ENCODE results near the gene SETD3. TPM values are rescaled to one million over a fixed set of nuclear protein-coding genes. Genes with fewer than 3 reads are reported as not detected.

SETD3 gene
- polyA plus RNA-seq, 1 donor from 2014 or later, result 49.6 TPM

DNA sequence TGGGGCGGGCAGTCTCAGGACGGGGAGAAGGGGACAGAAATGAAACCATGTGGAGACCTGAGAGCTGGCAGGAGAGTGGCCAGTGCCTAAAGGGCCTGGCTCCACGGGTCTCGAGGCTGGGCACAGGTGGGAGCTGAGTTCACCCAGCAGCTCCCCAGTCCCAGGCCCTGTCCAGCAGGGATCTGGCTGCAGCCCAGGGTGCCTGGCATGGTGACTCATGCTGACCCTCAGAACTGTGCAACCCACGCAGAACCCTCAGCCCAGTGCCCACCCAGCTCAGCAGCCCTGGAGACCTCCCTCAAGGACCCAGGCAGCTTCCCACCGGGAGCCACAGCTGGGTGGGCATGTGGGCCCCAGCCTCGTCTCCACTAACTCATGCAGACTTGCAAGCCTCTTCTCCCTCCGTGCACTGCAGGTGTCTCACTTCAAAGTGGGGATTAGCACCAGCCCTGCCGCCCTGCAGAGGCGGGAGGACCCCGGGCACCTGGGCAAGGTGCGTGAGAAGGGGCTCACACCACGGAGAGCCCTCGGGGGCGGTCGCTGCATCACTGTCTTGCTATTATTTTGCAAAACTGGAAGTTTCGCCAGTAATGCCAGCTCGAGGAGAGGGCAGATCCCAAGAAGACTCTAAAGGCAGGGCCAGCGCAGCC lies 46.9 kb upstream of the SETD3 start:
- no peak overlapping the region for H2AFZ ChIP-seq (ENCODE audit: low read depth, low read length)
- no peaks in the 10 kb centered on the region for H3K9me3 ChIP-seq (ENCODE audit: low read length)
- no peaks in the 10 kb centered on the region for H3K27me3 ChIP-seq (ENCODE audit: insufficient read depth, low read depth, low read length)
- H3K27ac ChIP-seq (ENCODE audit: low read length), result no peak overlapping the region
- no peaks in the 10 kb centered on the region for H3K36me3 ChIP-seq (ENCODE audit: insufficient read depth, low read length)
- no peaks in the 10 kb centered on the region for H3K9me2 ChIP-seq (ENCODE audit: insufficient read depth, low read length)
- no peak overlapping the region for H3K4me3 ChIP-seq (ENCODE audit: low read length)
- H3K9ac ChIP-seq (ENCODE audit: low read length), result no peak overlapping the region
- no peaks in the 10 kb centered on the region for H3F3A ChIP-seq (ENCODE audit: insufficient read depth, low read length, poor library complexity, severe bottlenecking)
- no peak overlapping the region for H3K4me2 ChIP-seq (ENCODE audit: low read length)
- no peaks in the 10 kb centered on the region for H4K20me1 ChIP-seq (ENCODE audit: insufficient read depth)
- TF ChIP-seq EZH2 (IDR thresholded peaks at IDR 0.05; ENCODE audit: borderline replicate concordance, insufficient read depth, low read length, poor library complexity, severe bottlenecking), result no peak
- no peaks in the 10 kb centered on the region for H3K79me2 ChIP-seq (replicated peaks; ENCODE audit: insufficient read depth, low read length)

DNA sequence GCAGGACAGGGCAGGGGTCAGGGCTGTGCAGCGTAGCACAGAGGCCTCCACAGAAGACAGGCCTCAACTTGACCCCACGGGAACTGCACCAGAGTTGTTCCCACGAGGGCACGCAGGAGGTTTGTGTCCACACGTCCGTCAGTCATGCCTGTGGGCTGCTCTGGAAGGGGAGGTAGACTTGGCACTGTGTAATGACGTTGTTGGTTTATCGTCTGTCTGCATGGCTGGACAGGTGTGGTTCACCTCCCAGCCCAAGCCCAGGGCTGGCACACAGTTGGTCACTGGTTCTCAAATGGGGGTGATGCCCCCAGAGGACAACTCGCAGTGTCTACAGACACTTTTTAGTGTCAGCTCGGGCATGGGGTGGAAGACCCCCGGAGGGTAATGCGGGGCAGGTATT lies 46.4 kb upstream of the SETD3 start:
- no peaks in the 10 kb centered on the region for H3K9me3 ChIP-seq (ENCODE audit: low read length)
- H3K4me3 ChIP-seq (ENCODE audit: low read length), result no peak overlapping the region
- no peaks in the 10 kb centered on the region for H3K27me3 ChIP-seq (ENCODE audit: insufficient read depth, low read depth, low read length)
- H3K27ac ChIP-seq (ENCODE audit: low read length), result no peak overlapping the region
- H4K20me1 ChIP-seq (ENCODE audit: insufficient read depth), result no peaks in the 10 kb centered on the region
- no peaks in the 10 kb centered on the region for H3K79me2 ChIP-seq (replicated peaks; ENCODE audit: insufficient read depth, low read length)
- no peak overlapping the region for H2AFZ ChIP-seq (ENCODE audit: low read depth, low read length)
- no peaks in the 10 kb centered on the region for H3F3A ChIP-seq (ENCODE audit: insufficient read depth, low read length, poor library complexity, severe bottlenecking)
- no peak overlapping the region for H3K4me2 ChIP-seq (ENCODE audit: low read length)
- no peaks in the 10 kb centered on the region for H3K9me2 ChIP-seq (ENCODE audit: insufficient read depth, low read length)
- no peak overlapping the region for H3K9ac ChIP-seq (ENCODE audit: low read length)
- no peak for TF ChIP-seq SMC3 (conservative IDR thresholded peaks at IDR 0.05; ENCODE audit: poor library complexity)
- H3K36me3 ChIP-seq (ENCODE audit: insufficient read depth, low read length), result no peaks in the 10 kb centered on the region

- no peak overlapping the region for H3K4me3 ChIP-seq (ENCODE audit: low read length)
- H3K27me3 ChIP-seq (ENCODE audit: insufficient read depth, low read depth, low read length), result no peaks in the 10 kb centered on the region
- H3K9me2 ChIP-seq (ENCODE audit: insufficient read depth, low read length), result no peaks in the 10 kb centered on the region
- no peak overlapping the region for H3K27ac ChIP-seq (ENCODE audit: low read length)
- no peaks in the 10 kb centered on the region for H4K20me1 ChIP-seq (ENCODE audit: insufficient read depth)
- no peaks in the 10 kb centered on the region for H3K79me2 ChIP-seq (replicated peaks; ENCODE audit: insufficient read depth, low read length)
- no peak overlapping the region for H3K9ac ChIP-seq (ENCODE audit: low read length)
- no peaks in the 10 kb centered on the region for H3F3A ChIP-seq (ENCODE audit: insufficient read depth, low read length, poor library complexity, severe bottlenecking)
- H3K36me3 ChIP-seq (ENCODE audit: insufficient read depth, low read length), result no peaks in the 10 kb centered on the region
- H3K4me2 ChIP-seq (ENCODE audit: low read length), result no peak overlapping the region
- H3K9me3 ChIP-seq (ENCODE audit: low read length), result no peaks in the 10 kb centered on the region
- no peak for TF ChIP-seq RAD21 (conservative IDR thresholded peaks at IDR 0.05)
- TF ChIP-seq EZH2 (IDR thresholded peaks at IDR 0.05; ENCODE audit: borderline replicate concordance, insufficient read depth, low read length, poor library complexity, severe bottlenecking), result no peak
- TF ChIP-seq SMC3 (conservative IDR thresholded peaks at IDR 0.05; ENCODE audit: poor library complexity), result no peak
- no peak for TF ChIP-seq MXI1 (conservative IDR thresholded peaks at IDR 0.05; ENCODE audit: poor library complexity, severe bottlenecking)
- no peak for TF ChIP-seq TAF1 (IDR thresholded peaks at IDR 0.05; ENCODE audit: low read depth)
- no peak for TF ChIP-seq POLR2AphosphoS5 (IDR thresholded peaks at IDR 0.05)
- TF ChIP-seq, protein P1, sequence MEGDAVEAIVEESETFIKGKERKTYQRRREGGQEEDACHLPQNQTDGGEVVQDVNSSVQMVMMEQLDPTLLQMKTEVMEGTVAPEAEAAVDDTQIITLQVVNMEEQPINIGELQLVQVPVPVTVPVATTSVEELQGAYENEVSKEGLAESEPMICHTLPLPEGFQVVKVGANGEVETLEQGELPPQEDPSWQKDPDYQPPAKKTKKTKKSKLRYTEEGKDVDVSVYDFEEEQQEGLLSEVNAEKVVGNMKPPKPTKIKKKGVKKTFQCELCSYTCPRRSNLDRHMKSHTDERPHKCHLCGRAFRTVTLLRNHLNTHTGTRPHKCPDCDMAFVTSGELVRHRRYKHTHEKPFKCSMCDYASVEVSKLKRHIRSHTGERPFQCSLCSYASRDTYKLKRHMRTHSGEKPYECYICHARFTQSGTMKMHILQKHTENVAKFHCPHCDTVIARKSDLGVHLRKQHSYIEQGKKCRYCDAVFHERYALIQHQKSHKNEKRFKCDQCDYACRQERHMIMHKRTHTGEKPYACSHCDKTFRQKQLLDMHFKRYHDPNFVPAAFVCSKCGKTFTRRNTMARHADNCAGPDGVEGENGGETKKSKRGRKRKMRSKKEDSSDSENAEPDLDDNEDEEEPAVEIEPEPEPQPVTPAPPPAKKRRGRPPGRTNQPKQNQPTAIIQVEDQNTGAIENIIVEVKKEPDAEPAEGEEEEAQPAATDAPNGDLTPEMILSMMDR (IDR thresholded peaks at IDR 0.05; ENCODE audit: poor library complexity, severe bottlenecking), result no peak
- no peak for TF ChIP-seq EP300 (conservative IDR thresholded peaks at IDR 0.05; ENCODE audit: poor library complexity, severe bottlenecking)
- no peak for TF ChIP-seq REST (IDR thresholded peaks at IDR 0.05; ENCODE audit: borderline replicate concordance)
- H2AFZ ChIP-seq (ENCODE audit: low read depth, low read length), result no peak overlapping the region
Measured at GRCh38 chr14:99525699-99526080, 45.0 kb upstream of the SETD3 start.
